Testis (tissue), 2 donors: ENCODE measurements around the gene KLHL21.

Experiments
- CTCF ChIP-seq, 3 experiments: fragments of 450-650 bp in 2 of 3; fragments of 200-600 bp in 1 of 3; sonication (generic) in 1 of 3; IDR thresholded peaks; one replicate each; pipeline ENCODE4 v1.5.1; 2016 to 2019; ENCODE audit warnings: antibody characterized with exemption in 3 of 3, mild to moderate bottlenecking in 2 of 3, moderate library complexity in 1 of 3
- POLR2A ChIP-seq: fragments of 450-650 bp; IDR thresholded peaks from one replicate; pipeline ENCODE4 v1.6.1; 2017; ENCODE audit warnings: antibody characterized with exemption, mild to moderate bottlenecking, moderate library complexity

- TF ChIP-seq POLR2A (no peak), CTCF (IDR thresholded peaks at IDR 0.05) (no peak)
Measured at GRCh38 chr1:6557597-6557996, 45.1 kb downstream of the KLHL21 start.
